Mesenchymal stem cell (in vitro differentiated cells and primary cell): ENCODE measurements around the gene SLC49A3. TPM values are rescaled to one million over a fixed set of nuclear protein-coding genes. Genes with fewer than 3 reads are reported as not detected.
"Not testable (repeated sequence)": the region's sequence is repeated elsewhere in the genome, so short reads cannot be mapped to it uniquely, and the experiment has no call there.

Experiments used
- DNase-seq: peaks from one replicate; pipeline ENCODE4 v3.0.0-alpha.2; 2013
- H2AFZ ChIP-seq: one replicate; pipeline ENCODE4 v1.6.1; 2013; ENCODE audit warnings: low read depth, mild to moderate bottlenecking, control low read depth, inconsistent platforms, low read length, moderate library complexity
- H2AK5ac ChIP-seq: 2 replicates; pipeline ENCODE4 v1.6.1; 2013; ENCODE audit warnings: low read length, moderate library complexity, mild to moderate bottlenecking, inconsistent platforms; ENCODE audit not compliant: severe bottlenecking
- H2BK120ac ChIP-seq: one replicate; pipeline ENCODE4 v1.6.1; 2013; ENCODE audit warnings: low read depth, mild to moderate bottlenecking, inconsistent platforms, low read length, moderate library complexity
- H2BK12ac ChIP-seq, 2 experiments: one replicate each; pipeline ENCODE4 v1.6.1; 2013; ENCODE audit warnings: inconsistent platforms in 2 of 2, low read length in 2 of 2, mild to moderate bottlenecking in 2 of 2, moderate library complexity in 2 of 2, control low read depth in 1 of 2
- H2BK15ac ChIP-seq: one replicate; pipeline ENCODE4 v1.6.1; 2013; ENCODE audit warnings: mild to moderate bottlenecking, low read depth, inconsistent platforms; ENCODE audit not compliant: poor library complexity, severe bottlenecking
- H2BK5ac ChIP-seq: 2 replicates; pipeline ENCODE4 v1.6.1; 2013; ENCODE audit warnings: low read depth, mild to moderate bottlenecking, low read length, control low read depth, inconsistent platforms; ENCODE audit not compliant: poor library complexity, severe bottlenecking
- H3K14ac ChIP-seq, 2 experiments: one replicate each; pipeline ENCODE4 v1.6.1; 2013; ENCODE audit warnings: inconsistent platforms in 2 of 2, low read length in 2 of 2, control low read depth in 1 of 2, mild to moderate bottlenecking in 1 of 2, moderate library complexity in 1 of 2
- H3K18ac ChIP-seq, 2 experiments: one replicate each; pipeline ENCODE4 v1.6.1; 2013; ENCODE audit warnings: inconsistent platforms in 2 of 2, low read length in 2 of 2, control low read depth in 1 of 2, low read depth in 1 of 2, mild to moderate bottlenecking in 1 of 2
- H3K23ac ChIP-seq, 2 experiments: one replicate each; pipeline ENCODE4 v1.6.1; 2013; ENCODE audit warnings: inconsistent platforms in 2 of 2, low read length in 2 of 2, mild to moderate bottlenecking in 2 of 2, moderate library complexity in 2 of 2, control low read depth in 1 of 2
- H3K27ac ChIP-seq: 2 replicates; pipeline ENCODE4 v1.5.1; 2013; ENCODE audit warnings: mild to moderate bottlenecking, moderate library complexity, low read length, control low read depth, inconsistent platforms; ENCODE audit not compliant: poor library complexity, severe bottlenecking
- H3K27me3 ChIP-seq, 2 experiments: 2 replicates each; pipeline versions ENCODE4 v1.6.1 to v1.7.0; 2013; ENCODE audit warnings: low read length in 2 of 2, mild to moderate bottlenecking in 2 of 2, moderate library complexity in 2 of 2, control low read depth in 1 of 2, inconsistent platforms in 1 of 2; ENCODE audit not compliant: control insufficient read depth in 1 of 2, insufficient read depth in 1 of 2
- H3K36me3 ChIP-seq, 2 experiments: 2 replicates each; pipeline versions ENCODE4 v1.6.1 to v1.7.0; 2013; ENCODE audit warnings: low read length in 2 of 2, control low read depth in 1 of 2, inconsistent platforms in 1 of 2, low read depth in 1 of 2, mild to moderate bottlenecking in 1 of 2; ENCODE audit not compliant: insufficient read depth in 2 of 2, control insufficient read depth in 1 of 2
- H3K4ac ChIP-seq, 2 experiments: one replicate each; pipeline ENCODE4 v1.6.1; 2013; ENCODE audit warnings: inconsistent platforms in 2 of 2, low read length in 2 of 2, mild to moderate bottlenecking in 2 of 2, moderate library complexity in 2 of 2, control low read depth in 1 of 2, low read depth in 1 of 2
- H3K4me1 ChIP-seq: 2 replicates; pipeline ENCODE4 v1.6.1; 2013; ENCODE audit warnings: low read depth, low read length, control low read depth; ENCODE audit not compliant: control insufficient read depth, insufficient read depth
- H3K4me2 ChIP-seq: 2 replicates; pipeline ENCODE4 v1.6.1; 2013; ENCODE audit warnings: low read length, mild to moderate bottlenecking, inconsistent platforms; ENCODE audit not compliant: poor library complexity, severe bottlenecking
- H3K4me3 ChIP-seq, 2 experiments: 2 replicates each; pipeline versions ENCODE4 v1.5.1 to v1.7.0; 2013; ENCODE audit warnings: low read length in 2 of 2, mild to moderate bottlenecking in 2 of 2, control low read depth in 1 of 2, low read depth in 1 of 2; ENCODE audit not compliant: insufficient read depth in 1 of 2
- H3K79me1 ChIP-seq: replicated peaks from 2 replicates; pipeline ENCODE4 v1.6.1; 2013; ENCODE audit warnings: mild to moderate bottlenecking, control low read depth, low read length, inconsistent platforms; ENCODE audit not compliant: poor library complexity, severe bottlenecking
- H3K9ac ChIP-seq: 2 replicates; pipeline ENCODE4 v1.7.0; 2013; ENCODE audit warnings: mild to moderate bottlenecking, low read length, moderate library complexity
- H3K9me3 ChIP-seq: 2 replicates; pipeline ENCODE4 v1.7.0; 2013; ENCODE audit warnings: mild to moderate bottlenecking, low read length; ENCODE audit not compliant: control insufficient read depth
- H4K8ac ChIP-seq: one replicate; pipeline ENCODE4 v1.6.1; 2013; ENCODE audit warnings: inconsistent platforms, mild to moderate bottlenecking, low read length, moderate library complexity
- H4K91ac ChIP-seq: one replicate; pipeline ENCODE4 v1.6.1; 2013; ENCODE audit warnings: mild to moderate bottlenecking, low read length, inconsistent platforms
- WGBS: methylation state at CpG from one replicate; pipeline ENCODE4 v1.1.7; 2013; ENCODE audit warnings: mixed read lengths; 5-methylcytosine and 5-hydroxymethylcytosine counted together
- polyA plus RNA-seq, 2 experiments: library from polyadenylated mRNA; stranded (reverse); fragments of 200-250 nt; gene quantifications; one replicate each; pipeline ENCODE4 v1.2.3, GENCODE V29; 2013

Gene SLC49A3
- polyA plus RNA-seq (2013, experiment 1 of 2) = 1.4 TPM
- polyA plus RNA-seq (2013, experiment 2 of 2) = 1.3 TPM

- Histone ChIP-seq H3K4me3 (peak within 1 kb of the TSS; percentile 55 to 83), H3K27me3 (peaks cover 3 to 6% of the 10 kb centered on the region in 2 experiments), H3K36me3 (peaks cover 7 to 11% of the 10 kb centered on the region in 2 experiments), H3K4me1 (peaks cover 42% of the 10 kb centered on the region), H3K14ac (peak within 1 kb of the TSS in 1 of 2 experiments; percentile 93), H3K4ac (peak within 1 kb of the TSS; percentile 5 to 82), H3K9me3 (no peaks in the 10 kb centered on the region), H3K27ac (no peak within 1 kb of the TSS), H2BK5ac (no peak within 1 kb of the TSS), H2AK5ac (no peak within 1 kb of the TSS), H4K8ac (peak within 1 kb of the TSS; percentile 99), H4K91ac (peak within 1 kb of the TSS; percentile 92), H2BK15ac (peak within 1 kb of the TSS; percentile 56), H3K4me2 (peak within 1 kb of the TSS; percentile 66), H2AFZ (peak within 1 kb of the TSS; percentile 72), H3K23ac (peak within 1 kb of the TSS in 1 of 2 experiments; percentile 17), H3K18ac (peak within 1 kb of the TSS; percentile 23 to 86), H2BK12ac (peak within 1 kb of the TSS; percentile 22 to 76), H2BK120ac (peak within 1 kb of the TSS; percentile 77), H3K79me1 (peaks cover 2% of the 10 kb centered on the region), H3K9ac (peak within 1 kb of the TSS; percentile 88)
- no peak for DNase-seq
- 15% methylated on average over 54 of the region's 59 CpGs for WGBS
These were observed at the start of gene SLC49A3 for GRCh38 chr4:688854-689681. Gene SLC49A3, minus strand, starts transcription at chr4:689151. Its CDS starts 24 bp downstream, at chr4:689127.

GRCh38 chr4:736561-736960, 47.6 kb upstream of the SLC49A3 start:
- H2BK12ac ChIP-seq, DNase-seq, H2BK5ac ChIP-seq, H3K4me3 ChIP-seq, H3K23ac ChIP-seq, H3K27me3 ChIP-seq, H4K91ac ChIP-seq, H3K9me3 ChIP-seq, H2BK120ac ChIP-seq, H2BK15ac ChIP-seq, H2AFZ ChIP-seq, H3K27ac ChIP-seq, H3K4ac ChIP-seq, H3K14ac ChIP-seq, H4K8ac ChIP-seq, H3K4me1 ChIP-seq, H3K9ac ChIP-seq, H3K18ac ChIP-seq, H3K4me2 ChIP-seq, H2AK5ac ChIP-seq: not testable (repeated sequence)
- Histone ChIP-seq H3K36me3 (peaks cover 81 to 85% of the 10 kb centered on the region in 2 experiments), H3K79me1 (peaks cover 38% of the 10 kb centered on the region)
- WGBS = over 99% methylated on average over 20 of the region's 34 CpGs

- Histone ChIP-seq H3K27ac (no peak overlapping the region), H2AFZ (no peak overlapping the region), H2BK120ac (no peak overlapping the region), H2BK15ac (no peak overlapping the region), H2BK12ac (no peak overlapping the region), H3K18ac (no peak overlapping the region), H4K8ac (no peak overlapping the region), H3K14ac (no peak overlapping the region), H2AK5ac (no peak overlapping the region), H3K4me3 (no peak overlapping the region), H3K27me3 (no peaks in the 10 kb centered on the region), H3K4ac (no peak overlapping the region), H3K4me2 (no peak overlapping the region), H3K23ac (no peak overlapping the region), H2BK5ac (no peak overlapping the region), H3K4me1 (peaks cover under 1% of the 10 kb centered on the region), H3K9ac (no peak overlapping the region), H3K9me3 (no peaks in the 10 kb centered on the region), H4K91ac (no peak overlapping the region), H3K79me1 (peaks cover 46% of the 10 kb centered on the region), H3K36me3 (peaks cover 82 to 84% of the 10 kb centered on the region in 2 experiments)
- DNase-seq = no peak
- WGBS = 97% methylated on average over 7 of the region's 8 CpGs
These were observed 46.6 kb upstream of the SLC49A3 start for GRCh38 chr4:735583-735982.

GRCh38 chr4:734951-735350, 46.0 kb upstream of the SLC49A3 start:
- Histone ChIP-seq H3K23ac (no peak overlapping the region), H3K79me1 (peaks cover 50% of the 10 kb centered on the region)

More at GRCh38 chr4:734951-735350, 46.0 kb upstream of the SLC49A3 start:
- peaks cover 77 to 84% of the 10 kb centered on the region in 2 experiments for H3K36me3 ChIP-seq
- no peak overlapping the region for H3K14ac ChIP-seq
- H3K4ac ChIP-seq = no peak overlapping the region
- H2BK15ac ChIP-seq = no peak overlapping the region
- H3K4me2 ChIP-seq = no peak overlapping the region
- no peaks in the 10 kb centered on the region for H3K9me3 ChIP-seq
- no peak overlapping the region for H2BK12ac ChIP-seq
- no peaks in the 10 kb centered on the region for H3K4me1 ChIP-seq
- no peak overlapping the region for H3K4me3 ChIP-seq
- H2BK5ac ChIP-seq = no peak overlapping the region
- WGBS = over 99% methylated on average over 9 of the region's 9 CpGs
- no peak overlapping the region for H2AFZ ChIP-seq
- H2AK5ac ChIP-seq = no peak overlapping the region
- no peak overlapping the region for H3K27ac ChIP-seq
- H2BK120ac ChIP-seq = no peak overlapping the region
- no peak overlapping the region for H3K18ac ChIP-seq
- no peak overlapping the region for H3K9ac ChIP-seq
- H4K8ac ChIP-seq = no peak overlapping the region
- no peaks in the 10 kb centered on the region for H3K27me3 ChIP-seq
- no peak for DNase-seq
- H4K91ac ChIP-seq = no peak overlapping the region
